Spleen (tissue), 11 donors: ENCODE measurements around the gene EVL. TPM values are rescaled to one million over a fixed set of nuclear protein-coding genes. Genes with fewer than 3 reads are reported as not detected.

Experiments
- DNase-seq: peaks from one replicate; pipeline ENCODE4 v3.0.0-alpha.2; 2020
- H3K27ac ChIP-seq, 8 donors: fragments of 200-600 bp; sonication (generic) in 7 of 8; 1 replicate in 4 of 8; 2 replicates in 4 of 8; pipeline versions ENCODE4 v1.5.0 to v1.8.0; 2016 to 2021; ENCODE audit warnings: inconsistent platforms in 4 of 8, mild to moderate bottlenecking in 4 of 8, moderate library complexity in 1 of 8
- H3K27me3 ChIP-seq, 7 donors: fragments of 200-600 bp; sonication (generic) in 6 of 7; replicated peaks in 1 of 7; 1 replicate in 4 of 7; 2 replicates in 3 of 7; pipeline versions ENCODE4 v1.5.0 to v1.8.0; 2016 to 2021; ENCODE audit warnings: inconsistent platforms in 3 of 7, mild to moderate bottlenecking in 1 of 7
- H3K36me3 ChIP-seq, 6 donors: fragments of 200-600 bp; sonication (generic) in 5 of 6; 1 replicate in 4 of 6; 2 replicates in 2 of 6; pipeline versions ENCODE4 v1.5.0 to v1.8.0; 2016 to 2021; ENCODE audit warnings: inconsistent platforms in 2 of 6
- H3K4me1 ChIP-seq, 6 donors: fragments of 200-600 bp; sonication (generic) in 5 of 6; 1 replicate in 3 of 6; 2 replicates in 3 of 6; pipeline versions ENCODE4 v1.5.0 to v1.8.0; 2016 to 2021; ENCODE audit warnings: inconsistent platforms in 3 of 6
- H3K4me3 ChIP-seq, 8 donors: fragments of 200-600 bp; sonication (generic) in 7 of 8; 1 replicate in 4 of 8; 2 replicates in 4 of 8; pipeline versions ENCODE4 v1.5.0 to v1.8.0; 2016 to 2021; ENCODE audit warnings: inconsistent platforms in 4 of 8, mild to moderate bottlenecking in 4 of 8, moderate library complexity in 2 of 8
- H3K9me3 ChIP-seq, 8 donors: fragments of 200-600 bp; sonication (generic) in 7 of 8; 1 replicate in 4 of 8; 2 replicates in 4 of 8; pipeline versions ENCODE4 v1.5.0 to v1.8.0; 2016 to 2021; ENCODE audit warnings: inconsistent platforms in 4 of 8
- POLR2A ChIP-seq, 3 donors: fragments of 450-650 bp; IDR thresholded peaks; one replicate each; pipeline ENCODE4 v1.5.1; 2017; ENCODE audit warnings: antibody characterized with exemption in 3 of 3, mild to moderate bottlenecking in 1 of 3
- POLR2AphosphoS5 ChIP-seq, 3 donors: sonication (generic); formaldehyde crosslinking; IDR thresholded peaks; one replicate each; pipeline ENCODE4 v1.5.1; 2017; ENCODE audit warnings: antibody characterized with exemption in 3 of 3
- WGBS, 5 donors: extraction: QIAGEN DNeasy Blood & Tissue Kit in 3 of 5; methylation state at CpG; one replicate each; pipeline versions ENCODE4 v1.1.5 to v1.1.7; 2013 to 2018; 5-methylcytosine and 5-hydroxymethylcytosine counted together
- intact Hi-C: fragments of 100-400 bp; cut with DNase I; formaldehyde crosslinking; loops from one replicate; pipeline ENCODE4 v1.15.0; 2023; ENCODE audit warnings: low total_unique reads
- polyA plus RNA-seq, 3 donors: library from polyadenylated mRNA; stranded (reverse); fragments of 200-250 nt; gene quantifications; one replicate each; pipeline ENCODE4 v1.2.1, GENCODE V29; 2013
- total RNA-seq, 7 donors: library from RNA; depleted of rRNA in 3 of 7; stranded (reverse); fragments of >200 nt in 3 of 7; fragmentation: NEBNext Ultra II Directional in 4 of 7; extraction: Animal tissue kit (Norgen Biotek cat#: 25700) in 4 of 7; gene quantifications; one replicate each; pipeline versions ENCODE4 v1.1.0 to v1.2.1, GENCODE V29; 2016 to 2021
- TF ChIP-seq, protein P1 (sequence below), 11 experiments: fragments of 200-600 bp in 7 of 11; fragments of 450-650 bp in 4 of 11; sonication (generic) in 4 of 11; IDR thresholded peaks in 8 of 11; conservative IDR thresholded peaks in 3 of 11; 1 replicate in 7 of 11; 2 replicates in 4 of 11; pipeline versions ENCODE4 v1.4.0 to v1.8.0; 2016 to 2021; ENCODE audit warnings: antibody characterized with exemption in 11 of 11, inconsistent platforms in 4 of 11, mild to moderate bottlenecking in 1 of 11
- donor health status: healthy with polysubstance abuse.
- donor health status: DM: no; HTN: no; CAD: no; lungs with moderate emphysema.
- donor health status: DM: no; HTN: no; CAD: no.
- donor health status: Bipolar disorder and iron deficiency.
- donor health status: healthy.
- donor health status: DM: no; HTN: no; CAD: no.
- donor health status: DM: yes; HTN: yes; CAD: no.

Gene EVL
- total and polyA plus RNA-seq, 10 donors, result 169 to 336 (median 271) TPM

DNA sequence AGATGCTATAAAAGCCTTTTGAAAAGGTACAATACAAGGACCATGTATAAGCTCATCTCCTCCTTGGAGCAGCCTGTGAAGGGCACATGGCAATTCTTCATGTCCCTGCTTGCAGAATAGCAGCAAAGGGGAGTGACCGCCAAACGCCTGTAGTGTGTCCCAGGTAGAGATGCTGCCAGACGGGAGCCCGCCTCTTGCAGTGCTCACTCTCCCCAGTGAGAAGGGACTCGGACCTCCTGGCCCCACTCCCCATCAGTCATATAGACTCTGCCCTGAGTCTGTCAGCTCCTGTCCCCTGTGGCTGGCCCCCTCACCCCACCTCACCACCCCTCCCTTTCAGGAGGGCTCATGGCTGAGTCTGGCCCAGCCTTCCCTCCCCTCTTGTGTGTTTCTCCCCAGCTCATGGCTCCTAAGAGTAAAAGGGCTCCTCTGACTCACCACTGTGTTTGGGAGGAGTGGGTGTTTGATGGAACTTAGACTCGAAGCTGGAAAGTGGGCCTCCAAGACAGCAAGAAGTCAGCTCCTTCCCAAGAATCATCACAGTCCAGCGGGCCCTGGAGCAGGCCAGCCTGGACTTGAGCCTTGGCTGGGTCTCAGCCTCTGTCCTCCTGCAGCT is 53.3 kb downstream of the EVL start:
- no peak for DNase-seq
- 80 to 92% (median 90%) methylated on average over 1 to 7 of the region's 7 CpGs for WGBS, 5 donors
- H3K4me1 ChIP-seq, result peaks cover 0 to 49% (median 4%) of the 10 kb centered on the region in 6 donors
- H3K27me3 ChIP-seq, result no peaks in the 10 kb centered on the region
- peak overlapping the region in 1 of 8 donors; percentile 45 for H3K27ac ChIP-seq
- intact Hi-C loops, result no loop called here
- no peaks in the 10 kb centered on the region for H3K9me3 ChIP-seq
- no peak for TF ChIP-seq POLR2A (IDR thresholded peaks at IDR 0.05)
- TF ChIP-seq, protein P1, sequence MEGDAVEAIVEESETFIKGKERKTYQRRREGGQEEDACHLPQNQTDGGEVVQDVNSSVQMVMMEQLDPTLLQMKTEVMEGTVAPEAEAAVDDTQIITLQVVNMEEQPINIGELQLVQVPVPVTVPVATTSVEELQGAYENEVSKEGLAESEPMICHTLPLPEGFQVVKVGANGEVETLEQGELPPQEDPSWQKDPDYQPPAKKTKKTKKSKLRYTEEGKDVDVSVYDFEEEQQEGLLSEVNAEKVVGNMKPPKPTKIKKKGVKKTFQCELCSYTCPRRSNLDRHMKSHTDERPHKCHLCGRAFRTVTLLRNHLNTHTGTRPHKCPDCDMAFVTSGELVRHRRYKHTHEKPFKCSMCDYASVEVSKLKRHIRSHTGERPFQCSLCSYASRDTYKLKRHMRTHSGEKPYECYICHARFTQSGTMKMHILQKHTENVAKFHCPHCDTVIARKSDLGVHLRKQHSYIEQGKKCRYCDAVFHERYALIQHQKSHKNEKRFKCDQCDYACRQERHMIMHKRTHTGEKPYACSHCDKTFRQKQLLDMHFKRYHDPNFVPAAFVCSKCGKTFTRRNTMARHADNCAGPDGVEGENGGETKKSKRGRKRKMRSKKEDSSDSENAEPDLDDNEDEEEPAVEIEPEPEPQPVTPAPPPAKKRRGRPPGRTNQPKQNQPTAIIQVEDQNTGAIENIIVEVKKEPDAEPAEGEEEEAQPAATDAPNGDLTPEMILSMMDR (IDR thresholded peaks at IDR 0.05 in 8 of 11, conservative IDR thresholded peaks at IDR 0.05 in 3 of 11), result no peak
- TF ChIP-seq POLR2AphosphoS5 (IDR thresholded peaks at IDR 0.05), result no peak
- peaks cover 0 to 100% (median 35%) of the 10 kb centered on the region in 6 donors for H3K36me3 ChIP-seq
- no peak overlapping the region for H3K4me3 ChIP-seq

DNA sequence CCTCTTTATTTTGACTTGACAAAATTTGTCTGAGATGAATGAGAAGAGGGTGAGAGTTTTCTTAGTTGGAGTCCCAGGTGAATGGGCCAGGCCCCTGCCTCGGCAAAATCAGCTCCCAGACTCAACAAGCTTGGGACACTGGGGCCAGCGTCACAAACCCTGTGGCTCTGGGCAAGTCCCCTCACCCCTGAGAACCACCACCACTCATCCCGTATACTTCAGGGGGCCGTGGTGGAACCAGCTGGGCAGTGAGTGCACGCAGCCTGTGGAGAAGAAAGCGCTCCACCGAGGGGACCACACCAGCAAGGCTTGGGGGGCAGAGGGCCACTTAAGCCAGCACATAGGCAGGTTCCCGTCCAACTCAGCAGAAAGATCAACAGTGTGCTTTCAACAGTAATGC is 54.0 kb downstream of the EVL start:
- no peak for DNase-seq
- 92 to 95% (median 93%) methylated on average over 3 to 8 of the region's 8 CpGs for WGBS, 5 donors
- peaks cover 0 to 100% (median 40%) of the 10 kb centered on the region in 6 donors for H3K36me3 ChIP-seq
- intact Hi-C loops, result no loop called here
- no peaks in the 10 kb centered on the region for H3K9me3 ChIP-seq
- H3K27ac ChIP-seq, result no peak overlapping the region
- no peak overlapping the region for H3K4me3 ChIP-seq
- H3K4me1 ChIP-seq, result peaks cover 0 to 41% (median 4%) of the 10 kb centered on the region in 6 donors
- TF ChIP-seq POLR2AphosphoS5 (IDR thresholded peaks at IDR 0.05) (peak in 1 of 3 donors; percentile 21), POLR2A (IDR thresholded peaks at IDR 0.05) (no peak)
- no peaks in the 10 kb centered on the region for H3K27me3 ChIP-seq

DNA sequence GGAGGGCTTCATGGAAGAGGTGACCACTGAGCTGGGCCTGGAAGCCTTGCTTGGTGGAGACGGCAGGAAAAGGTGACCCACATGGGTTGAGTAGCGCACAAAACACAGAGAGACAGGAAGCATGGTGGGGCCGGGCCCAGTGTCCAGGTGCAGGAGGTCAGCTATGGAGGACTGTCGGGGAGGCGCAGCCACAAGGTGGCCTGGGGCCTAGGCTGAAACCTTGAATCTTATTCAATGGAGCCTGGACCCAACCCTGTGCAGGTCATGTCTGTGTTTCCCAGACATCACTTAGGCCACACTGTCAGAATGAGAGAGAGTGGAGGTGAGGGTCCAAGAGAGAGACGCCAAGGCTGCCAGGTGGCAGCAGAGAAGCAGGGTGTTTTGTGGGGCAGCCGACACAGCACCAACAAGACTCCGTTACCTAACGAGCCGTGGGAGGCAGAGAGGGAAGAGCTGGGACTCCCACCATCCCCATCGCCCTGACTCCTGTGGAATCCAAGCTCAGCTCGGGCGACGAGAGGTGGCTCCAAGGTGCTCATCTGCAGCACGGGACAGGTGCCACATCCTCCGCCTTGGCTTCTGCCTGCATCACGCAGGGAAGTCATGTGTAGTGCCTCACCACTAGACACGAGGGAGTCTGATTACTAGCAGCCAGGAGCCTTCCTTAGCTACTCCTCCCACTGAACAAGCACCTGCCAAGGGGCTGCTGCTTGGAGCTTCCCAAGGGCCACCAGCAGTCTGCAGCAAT is 55.5 kb downstream of the EVL start:
- Histone ChIP-seq H3K9me3 (no peaks in the 10 kb centered on the region), H3K27me3 (no peaks in the 10 kb centered on the region), H3K36me3 (peaks cover 0 to 100% (median 41%) of the 10 kb centered on the region in 6 donors), H3K4me3 (no peak overlapping the region), H3K27ac (no peak overlapping the region), H3K4me1 (peaks cover 0 to 41% (median 4%) of the 10 kb centered on the region in 6 donors)
- intact Hi-C loops, result no loop called here
- DNase-seq, result no peak
- WGBS, 5 donors, result 89 to 96% (median 94%) methylated on average over 17 to 18 of the region's 18 CpGs
- TF ChIP-seq, protein P1 (IDR thresholded peaks at IDR 0.05 in 8 of 11, conservative IDR thresholded peaks at IDR 0.05 in 3 of 11), result no peak
- TF ChIP-seq POLR2A (IDR thresholded peaks at IDR 0.05) (no peak), POLR2AphosphoS5 (IDR thresholded peaks at IDR 0.05) (peak in 2 of 3 donors; percentile 17 to 50)

DNA sequence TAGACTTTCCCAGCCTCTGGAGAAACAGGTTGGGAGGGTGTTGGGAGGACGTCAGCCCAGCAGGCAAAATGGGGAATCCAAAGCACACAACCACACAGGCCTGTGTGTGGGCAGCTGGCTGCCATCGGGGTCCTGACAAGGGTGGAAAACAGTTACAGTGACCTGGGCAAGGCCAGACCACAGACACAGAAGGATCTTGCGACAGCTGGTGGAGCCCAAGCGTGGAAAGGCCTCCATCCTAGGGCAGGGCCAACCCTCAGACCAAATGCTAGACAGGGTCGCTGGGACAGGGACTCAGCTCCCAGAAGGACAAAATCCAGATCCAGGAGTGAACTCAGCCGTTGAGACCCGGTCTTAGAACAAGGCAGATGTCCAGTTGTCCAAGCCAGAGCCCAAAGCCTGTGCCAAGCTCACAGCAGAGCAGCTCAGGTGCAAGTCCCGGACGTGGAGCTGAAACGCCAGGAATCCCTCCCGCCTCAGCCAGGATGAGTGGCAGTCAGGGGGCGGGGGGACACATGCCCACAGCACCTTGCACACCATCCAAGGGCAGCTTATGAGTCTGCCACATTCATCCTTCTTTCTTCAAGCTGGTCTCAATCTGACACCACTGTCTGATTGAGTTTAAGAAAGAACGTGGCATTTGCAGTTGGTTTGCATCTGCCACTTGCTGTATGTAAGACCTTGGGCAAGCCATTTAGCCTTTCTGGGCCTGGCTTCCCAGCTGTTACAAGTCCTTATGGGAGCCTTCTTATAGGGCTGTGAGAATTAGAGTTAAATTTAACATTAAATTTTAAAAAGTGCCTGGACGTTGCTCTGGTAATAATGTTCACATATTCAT is 56.6 kb downstream of the EVL start:
- Histone ChIP-seq H3K9me3 (no peaks in the 10 kb centered on the region), H3K4me1 (peaks cover 0 to 37% (median 4%) of the 10 kb centered on the region in 6 donors), H3K4me3 (no peak overlapping the region), H3K27me3 (no peaks in the 10 kb centered on the region), H3K27ac (no peak overlapping the region), H3K36me3 (peaks cover 0 to 100% (median 48%) of the 10 kb centered on the region in 6 donors)
- intact Hi-C loops, result no loop called here
- WGBS, 5 donors, result 84 to 93% (median 91%) methylated on average over 11 to 14 of the region's 14 CpGs
- no peak for DNase-seq
- TF ChIP-seq POLR2A (IDR thresholded peaks at IDR 0.05) (no peak), POLR2AphosphoS5 (IDR thresholded peaks at IDR 0.05) (peak in 2 of 3 donors; percentile 4 to 61)
- TF ChIP-seq, protein P1 (IDR thresholded peaks at IDR 0.05 in 8 of 11, conservative IDR thresholded peaks at IDR 0.05 in 3 of 11), result no peak
